Measurements from ENCODE around the gene CCDC174.

DNA sequence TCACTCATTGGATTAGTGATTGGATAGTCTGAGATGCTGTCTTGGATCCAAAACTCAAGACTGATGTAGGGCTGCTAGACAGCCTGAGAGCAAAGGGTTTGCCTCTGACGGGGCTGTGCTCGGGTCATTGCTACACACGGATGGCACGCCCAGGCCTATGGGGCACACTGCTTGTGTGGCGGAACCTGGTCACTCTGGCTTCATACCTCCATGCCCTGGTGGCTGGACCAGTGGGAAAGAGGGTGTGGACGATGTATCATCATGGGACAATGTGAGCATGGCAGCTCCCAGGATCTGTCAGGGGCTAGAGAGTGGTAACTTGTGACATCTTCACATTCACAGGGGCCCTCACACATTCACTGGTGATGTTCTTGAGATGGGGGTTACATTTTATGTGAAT is 18.1 kb upstream of the CCDC174 start:
- no peak for TF ChIP-seq EZH2 (IDR thresholded peaks at IDR 0.05; ENCODE audit: borderline replicate concordance, low read length)
- TF ChIP-seq, protein P1, sequence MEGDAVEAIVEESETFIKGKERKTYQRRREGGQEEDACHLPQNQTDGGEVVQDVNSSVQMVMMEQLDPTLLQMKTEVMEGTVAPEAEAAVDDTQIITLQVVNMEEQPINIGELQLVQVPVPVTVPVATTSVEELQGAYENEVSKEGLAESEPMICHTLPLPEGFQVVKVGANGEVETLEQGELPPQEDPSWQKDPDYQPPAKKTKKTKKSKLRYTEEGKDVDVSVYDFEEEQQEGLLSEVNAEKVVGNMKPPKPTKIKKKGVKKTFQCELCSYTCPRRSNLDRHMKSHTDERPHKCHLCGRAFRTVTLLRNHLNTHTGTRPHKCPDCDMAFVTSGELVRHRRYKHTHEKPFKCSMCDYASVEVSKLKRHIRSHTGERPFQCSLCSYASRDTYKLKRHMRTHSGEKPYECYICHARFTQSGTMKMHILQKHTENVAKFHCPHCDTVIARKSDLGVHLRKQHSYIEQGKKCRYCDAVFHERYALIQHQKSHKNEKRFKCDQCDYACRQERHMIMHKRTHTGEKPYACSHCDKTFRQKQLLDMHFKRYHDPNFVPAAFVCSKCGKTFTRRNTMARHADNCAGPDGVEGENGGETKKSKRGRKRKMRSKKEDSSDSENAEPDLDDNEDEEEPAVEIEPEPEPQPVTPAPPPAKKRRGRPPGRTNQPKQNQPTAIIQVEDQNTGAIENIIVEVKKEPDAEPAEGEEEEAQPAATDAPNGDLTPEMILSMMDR (conservative IDR thresholded peaks at IDR 0.05 in 1 of 2, IDR thresholded peaks at IDR 0.05 in 1 of 2; ENCODE audit: extremely low read depth in 1 of 2, insufficient read depth in 1 of 2, low read depth in 1 of 2, low read length in 2 of 2) = no peak

Data from mammary epithelial cell (primary cell).